NCI-H146 treated with DMSO at 0.1 percent for 48 hours (cell line): Measurements from ENCODE around the gene CRB1.
"Not testable (repeated sequence)": the region's sequence is repeated elsewhere in the genome, so short reads cannot be mapped to it uniquely, and the experiment has no call there.

Experiments
- DNase-seq: peaks from one replicate; lab custom pipeline; 2025; ENCODE audit not compliant: unreplicated experiment; lab: John Stamatoyannopoulos, UW

The CRB1 gene

DNA sequence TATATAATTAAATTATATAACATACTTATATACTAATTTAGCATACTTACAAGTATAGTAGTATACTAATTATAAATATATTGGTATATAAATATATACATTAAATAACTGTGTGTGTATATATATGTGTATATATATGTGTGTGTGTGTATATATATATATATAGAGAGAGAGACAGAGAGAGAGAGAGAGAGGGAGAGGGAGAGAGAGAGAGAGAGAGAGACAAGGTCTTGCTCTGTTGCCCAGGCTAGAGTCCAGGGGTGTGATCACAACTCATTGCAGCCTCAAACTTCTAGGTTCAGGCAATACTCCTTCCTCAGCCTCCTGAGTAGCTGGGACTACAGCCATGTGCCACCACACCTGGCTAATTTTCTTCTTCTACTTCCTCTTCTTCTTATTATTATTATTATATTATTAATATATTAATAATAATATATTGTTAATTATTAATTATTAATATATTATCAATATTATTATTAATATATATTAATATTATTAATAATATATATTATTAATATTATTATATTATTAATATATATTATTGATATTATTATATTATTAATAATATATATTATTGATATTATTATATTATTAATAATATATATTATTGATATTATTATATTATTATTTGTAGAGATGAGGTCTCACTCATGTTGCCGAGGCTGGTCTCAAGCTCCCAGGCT lies 185.5 kb downstream of the CRB1 start:
- no peak for DNase-seq

DNA sequence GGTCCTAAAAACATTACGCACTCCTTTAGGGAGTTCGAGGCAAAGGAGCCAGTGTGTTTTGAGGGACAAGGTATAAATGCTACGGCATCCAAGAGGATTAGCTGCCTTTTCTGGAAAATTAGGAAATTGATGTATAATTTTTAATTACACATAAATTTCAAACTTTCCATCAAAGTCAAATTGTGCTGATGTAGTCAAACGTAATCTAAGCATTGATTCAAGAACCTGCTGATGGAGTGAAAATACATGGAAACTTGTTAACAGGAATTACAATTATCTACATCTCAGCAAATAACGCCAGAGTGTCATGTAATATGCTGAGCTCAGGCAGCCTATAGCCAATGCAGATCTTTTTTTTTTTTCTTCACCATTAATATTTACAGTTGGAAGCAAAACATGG lies 194.5 kb downstream of the CRB1 start:
- DNase-seq, result no peak

DNA sequence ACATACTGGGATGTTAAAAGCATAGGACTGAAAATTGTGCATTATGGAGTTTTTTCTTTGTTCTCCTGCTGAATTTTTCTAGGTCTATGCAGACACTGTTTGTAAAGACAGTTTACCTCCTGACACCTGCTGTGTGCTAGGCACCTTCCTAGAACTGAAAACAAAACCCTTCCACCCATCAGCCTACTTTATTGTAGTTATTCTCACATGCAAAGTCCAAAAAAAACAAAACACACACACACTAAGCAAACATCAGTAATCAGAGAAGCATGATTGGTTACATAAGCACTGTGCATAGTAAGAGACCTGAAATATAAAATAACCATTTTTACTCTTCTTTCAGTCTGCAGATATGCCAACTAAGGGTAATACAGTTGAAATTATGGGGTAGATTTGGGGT lies 195.1 kb downstream of the CRB1 start:
- no peak for DNase-seq

DNA sequence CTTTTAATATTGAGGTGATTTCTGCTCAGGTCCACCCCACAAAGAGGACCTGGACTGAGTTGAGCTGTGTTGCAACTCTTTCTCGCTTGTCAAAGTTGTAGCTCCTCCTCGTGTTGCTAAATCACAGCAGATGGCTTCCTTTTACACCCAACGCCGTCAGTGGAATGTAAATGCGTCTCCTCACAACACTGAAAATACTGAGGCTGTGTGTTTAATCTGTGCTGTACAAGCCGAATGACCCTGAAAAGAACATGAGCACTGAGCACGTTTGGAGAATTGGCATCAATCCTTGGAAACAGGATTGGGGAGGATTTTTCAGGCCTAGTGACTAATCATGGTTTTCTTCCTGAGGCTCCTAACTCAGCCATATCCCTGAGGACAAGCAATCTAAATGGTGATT lies 196.0 kb downstream of the CRB1 start:
- DNase-seq, result no peak

DNA sequence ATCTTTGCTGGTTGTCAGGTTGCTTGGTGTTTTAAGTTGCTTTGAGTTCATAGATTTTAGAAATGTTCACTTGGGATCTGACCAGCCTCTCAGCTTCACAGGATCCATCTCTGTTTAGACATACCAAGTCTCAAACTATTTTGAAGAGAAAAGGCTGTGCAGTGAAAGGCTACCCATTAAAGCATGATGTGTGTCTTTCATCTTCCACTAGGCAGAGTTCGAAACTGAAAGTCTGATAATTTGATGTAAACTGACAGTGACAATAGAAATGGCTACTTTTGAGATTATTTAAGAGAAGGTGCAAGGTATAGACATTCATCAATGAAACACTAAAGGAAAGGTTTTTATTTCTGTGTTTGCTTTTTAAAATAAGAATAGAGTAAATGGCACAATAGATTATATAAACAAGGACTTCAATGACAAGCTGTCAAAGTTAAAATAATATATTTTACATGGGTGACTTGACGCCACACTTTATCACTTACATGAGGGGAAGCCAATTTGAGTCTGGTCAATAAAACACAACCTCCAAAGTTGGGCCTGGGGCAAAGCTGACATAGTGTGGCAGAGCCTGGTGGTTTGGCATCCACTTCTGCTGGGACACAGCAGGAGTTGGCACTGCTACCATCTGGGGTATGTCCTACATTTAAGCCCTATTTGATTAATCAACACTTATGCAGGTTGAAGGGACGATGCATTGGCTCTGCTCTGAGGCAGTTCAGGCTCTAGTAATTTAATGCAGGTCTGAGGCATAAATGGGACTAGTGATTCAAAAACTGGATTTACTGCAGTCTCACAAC lies 197.7 kb downstream of the CRB1 start:
- no peak for DNase-seq

DNA sequence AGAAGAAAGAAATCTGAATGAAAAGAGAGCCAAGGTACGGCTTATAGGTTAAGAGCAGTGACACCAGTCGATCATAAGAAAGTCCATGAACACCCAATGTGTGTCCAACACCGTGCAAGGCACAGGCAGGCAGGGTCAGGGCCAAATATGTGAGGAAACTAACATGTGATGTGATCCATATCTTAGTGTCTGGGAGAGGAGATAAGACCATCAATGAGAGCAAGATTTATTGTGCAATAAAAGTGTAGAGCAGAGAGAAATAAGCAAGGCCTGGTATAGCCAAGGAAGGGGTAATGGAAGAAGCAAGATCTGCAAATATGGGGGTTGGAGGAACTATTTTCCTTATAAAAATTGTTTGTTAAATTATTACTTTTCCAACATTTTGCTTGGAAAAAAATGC lies 198.8 kb downstream of the CRB1 start:
- no peak for DNase-seq

DNA sequence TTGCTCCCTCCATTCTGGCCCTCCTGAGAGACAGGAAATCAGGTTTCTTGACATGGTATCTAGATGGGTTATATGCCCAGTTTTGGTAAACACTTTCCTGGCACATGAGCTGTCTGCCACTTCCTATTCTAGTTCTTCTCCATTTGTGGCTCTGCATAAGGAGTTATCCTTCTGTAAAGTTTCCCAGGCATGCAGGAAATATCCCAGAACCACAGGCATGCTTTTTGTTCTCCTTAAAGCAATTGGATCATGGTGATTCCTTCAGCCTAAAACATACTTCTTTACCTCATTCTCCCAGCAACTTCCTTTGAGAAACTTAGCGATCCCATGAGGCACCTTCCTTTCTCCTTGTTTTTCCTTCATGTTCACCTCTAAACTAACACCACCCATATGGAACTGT lies 199.8 kb downstream of the CRB1 start:
- DNase-seq, result no peak

DNA sequence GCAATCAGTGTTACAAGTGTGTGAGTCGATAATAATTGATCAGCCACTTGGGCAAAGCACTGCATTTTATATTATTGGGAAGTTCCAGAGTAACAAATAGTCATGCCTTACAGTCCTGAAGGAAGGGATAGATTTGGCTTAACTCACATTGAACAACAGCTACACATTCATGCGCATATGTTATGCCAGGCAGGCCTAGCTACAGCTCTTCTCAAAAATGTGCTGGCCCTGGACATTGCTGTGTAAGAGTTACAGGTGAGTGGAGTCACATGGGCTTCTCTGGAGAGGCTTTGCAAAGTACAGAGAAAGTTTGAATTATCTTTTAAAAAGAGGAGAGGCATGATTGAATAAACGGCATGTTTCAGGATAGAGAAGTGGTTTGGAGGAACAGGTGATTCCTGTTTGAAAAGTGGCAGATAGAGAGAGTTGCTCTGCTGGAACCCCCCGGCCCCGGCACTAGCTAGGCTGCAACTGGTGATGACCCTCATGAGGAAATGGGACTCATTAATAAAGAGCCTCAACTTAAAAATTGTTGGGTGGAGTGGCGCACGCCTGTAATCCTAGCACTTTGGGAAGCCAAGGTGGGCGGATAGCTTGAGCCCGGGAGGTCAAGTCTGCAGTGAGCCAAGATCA lies 200.6 kb downstream of the CRB1 start:
- DNase-seq, result no peak

DNA sequence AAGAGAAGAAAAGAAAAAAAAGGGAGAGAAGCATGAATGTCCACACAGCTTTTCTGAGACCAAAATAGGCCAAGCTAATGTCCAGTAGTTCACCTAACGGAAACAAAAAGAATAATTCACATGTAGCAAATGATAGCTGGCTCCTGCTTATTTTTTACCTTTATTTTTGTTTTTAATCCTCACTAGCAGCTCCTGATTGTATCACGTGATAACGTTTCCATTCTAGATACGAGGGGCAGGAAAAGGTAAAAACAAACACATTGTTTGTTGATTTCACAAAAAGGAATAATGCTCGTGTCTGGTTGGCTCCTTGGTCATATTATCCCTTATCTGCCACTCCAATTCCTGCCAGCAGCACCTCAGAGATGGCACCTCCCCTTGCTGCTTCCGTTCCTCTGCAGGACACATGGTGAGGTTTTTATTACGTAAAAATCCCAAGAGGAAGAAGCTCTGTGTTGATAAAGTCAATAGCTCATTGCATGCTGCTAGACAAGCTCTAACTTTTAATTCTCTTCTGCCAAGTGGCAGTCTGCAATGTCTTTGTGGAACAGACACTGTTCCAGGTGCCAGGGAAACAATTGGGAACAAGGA lies 201.7 kb downstream of the CRB1 start:
- DNase-seq, result no peak

DNA sequence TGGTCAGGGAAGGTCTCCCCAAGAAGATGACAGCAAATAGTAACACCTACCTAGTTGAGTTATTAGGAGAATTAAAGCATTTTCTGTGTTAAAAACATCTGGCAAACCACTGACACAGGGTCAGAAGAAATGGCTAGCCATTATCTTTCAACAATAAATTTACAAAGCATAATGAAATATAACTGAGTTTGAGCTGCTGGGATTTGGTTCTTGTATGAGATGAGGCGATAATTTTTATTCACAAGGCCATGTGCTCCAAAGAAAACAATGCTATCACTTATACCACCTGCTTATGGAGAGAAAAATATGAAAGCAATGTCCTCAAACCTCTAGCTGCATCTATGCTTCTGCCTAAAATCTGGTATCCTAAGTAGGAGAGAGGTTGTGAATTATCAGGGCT lies 202.3 kb downstream of the CRB1 start:
- no peak for DNase-seq

DNA sequence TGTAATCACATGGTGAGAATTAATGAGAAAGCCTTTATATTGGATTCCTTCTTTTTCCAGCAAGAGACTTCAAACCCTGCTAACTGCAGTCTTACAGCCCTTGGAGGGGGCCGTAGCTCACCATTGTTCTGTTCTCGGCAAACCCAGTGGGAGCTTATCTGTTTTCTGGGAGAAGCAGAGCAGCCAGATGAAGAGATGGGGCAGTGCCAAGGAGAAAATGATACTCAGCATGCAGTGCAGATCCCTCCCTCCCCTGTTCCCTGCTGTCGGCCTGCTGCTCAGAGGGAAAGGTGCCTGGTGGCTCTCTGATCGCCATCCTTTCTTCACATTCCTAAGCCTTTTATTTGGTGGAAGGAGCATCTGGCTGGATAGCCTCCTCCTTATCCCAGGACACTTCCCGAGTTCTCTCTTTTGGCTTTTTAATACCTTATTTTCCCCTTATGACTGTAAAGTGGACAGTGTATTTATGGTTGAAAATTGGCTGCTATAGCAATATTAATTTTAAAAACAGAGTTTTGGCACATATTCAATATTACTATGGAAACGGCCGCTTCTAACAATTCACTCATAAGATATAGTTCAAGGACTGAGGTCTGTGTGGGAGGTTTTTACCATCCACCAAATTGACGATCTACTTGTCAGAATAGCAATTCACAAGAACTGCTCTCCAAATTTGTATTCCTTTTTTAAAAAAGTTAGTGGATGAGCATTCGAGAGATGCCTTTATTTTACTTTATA lies 203.4 kb downstream of the CRB1 start:
- no peak for DNase-seq

DNA sequence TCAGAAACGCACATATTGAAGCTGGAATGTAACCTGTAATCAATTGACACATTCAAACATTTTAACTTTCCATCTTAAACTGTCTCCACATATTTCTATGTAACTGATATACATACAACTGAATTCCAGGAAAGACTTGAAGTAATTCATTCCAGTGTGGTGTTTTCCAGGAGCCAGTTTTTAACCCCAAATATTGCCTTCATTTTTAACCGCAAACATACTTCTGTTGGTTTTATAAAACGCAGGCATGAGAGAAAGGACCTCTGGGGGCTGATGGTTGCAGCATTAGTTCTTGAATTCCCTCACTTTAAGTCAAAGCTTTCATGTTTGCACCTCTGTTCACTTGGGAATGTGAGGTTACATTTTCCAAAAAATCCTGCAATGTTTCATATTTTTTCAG lies 204.1 kb downstream of the CRB1 start:
- no peak for DNase-seq

DNA sequence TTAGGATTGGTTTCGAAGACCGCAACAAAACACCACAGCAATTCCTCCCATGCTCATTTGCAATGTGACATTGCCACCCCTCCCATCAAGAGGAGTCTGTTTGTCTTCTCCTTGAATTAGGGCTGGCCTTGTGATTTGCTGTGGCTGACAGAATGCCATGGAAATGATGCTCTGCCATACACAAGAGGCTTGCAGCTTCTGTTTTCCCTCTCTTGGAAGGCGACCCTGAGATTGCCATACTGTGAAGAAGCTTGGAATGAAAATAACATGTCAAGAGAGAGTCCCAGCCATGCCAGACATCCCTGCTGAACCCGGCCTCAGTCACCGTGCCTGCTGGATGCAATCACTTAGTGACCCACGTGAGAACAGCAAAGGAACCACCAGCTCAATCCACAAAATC lies 212.4 kb downstream of the CRB1 start:
- no peak for DNase-seq

DNA sequence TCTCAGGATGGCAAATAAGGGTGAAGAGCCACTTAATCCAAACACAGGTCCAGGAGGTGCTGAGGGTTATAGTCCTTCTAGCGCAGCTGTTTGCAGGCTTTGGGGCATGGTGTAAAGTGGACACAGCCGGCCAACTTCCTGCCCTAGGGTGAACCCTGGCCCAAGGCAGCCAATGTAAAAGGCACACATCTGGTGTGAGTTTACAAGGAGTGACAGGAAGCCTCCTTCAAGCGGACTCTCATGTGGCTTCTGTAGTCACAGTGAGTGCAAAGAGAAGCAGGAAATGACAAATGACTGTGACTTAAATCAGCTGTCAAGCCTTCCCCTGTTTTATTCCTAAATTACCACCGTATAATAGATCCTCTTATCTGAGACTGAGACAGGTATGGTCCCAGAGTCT lies 213.0 kb downstream of the CRB1 start:
- DNase-seq, result no peak

DNA sequence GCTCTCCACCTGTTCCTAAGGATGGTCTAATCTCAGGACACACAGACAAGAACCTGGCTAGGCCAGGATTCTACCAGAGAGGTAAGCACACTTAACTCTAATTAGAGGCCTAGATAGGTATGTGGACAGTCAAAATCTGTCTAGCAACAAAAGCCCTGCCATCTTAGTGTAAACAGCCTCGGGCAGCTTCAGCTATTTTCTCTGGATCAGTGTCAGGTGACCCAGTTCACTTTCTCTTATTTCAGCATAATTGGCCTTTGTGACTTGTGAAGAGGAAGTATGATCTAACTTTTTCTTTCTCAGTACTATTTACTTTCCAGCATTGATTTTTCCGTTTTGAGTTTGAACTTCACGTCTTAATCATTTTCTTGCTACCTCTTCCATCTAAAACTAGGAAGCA lies 217.7 kb downstream of the CRB1 start:
- DNase-seq, result peak; percentile 1

DNA sequence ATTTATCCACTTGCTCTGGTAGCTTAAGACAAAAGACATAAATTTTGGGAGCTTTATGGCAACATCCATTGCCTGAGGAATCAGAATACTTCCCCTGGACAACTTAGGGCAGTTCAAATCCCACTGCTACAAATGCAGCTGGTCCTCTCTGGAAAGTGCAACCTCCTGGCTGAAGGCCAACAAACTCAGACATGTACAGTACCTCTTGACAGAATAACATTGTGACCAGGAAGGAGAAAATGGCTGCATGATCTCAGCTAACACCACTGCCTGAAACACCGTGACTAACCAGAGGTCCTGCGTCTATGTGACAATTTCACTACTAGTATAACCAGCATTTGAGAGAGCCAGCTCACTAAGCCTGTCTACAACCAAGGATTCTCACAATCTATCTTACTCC lies 218.9 kb downstream of the CRB1 start:
- no peak for DNase-seq

DNA sequence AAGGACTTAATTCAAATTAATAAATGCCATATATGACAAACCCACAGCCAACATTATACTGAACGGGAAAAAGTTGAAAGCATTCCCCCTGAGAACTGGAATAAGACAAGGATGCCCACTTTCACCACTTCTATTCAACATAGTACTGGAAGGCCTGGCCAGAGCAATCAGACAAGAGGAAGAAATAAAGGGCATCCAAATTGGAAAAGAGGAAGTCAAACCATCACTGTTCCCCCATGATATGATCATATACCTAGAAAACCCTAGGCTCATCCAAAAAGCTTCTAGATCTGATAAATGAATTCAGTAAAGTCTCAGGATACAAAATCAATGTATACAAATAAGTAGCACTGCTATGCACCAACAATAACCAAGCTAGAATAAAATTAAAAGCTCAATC lies 223.5 kb downstream of the CRB1 start:
- not testable (repeated sequence) for DNase-seq

DNA sequence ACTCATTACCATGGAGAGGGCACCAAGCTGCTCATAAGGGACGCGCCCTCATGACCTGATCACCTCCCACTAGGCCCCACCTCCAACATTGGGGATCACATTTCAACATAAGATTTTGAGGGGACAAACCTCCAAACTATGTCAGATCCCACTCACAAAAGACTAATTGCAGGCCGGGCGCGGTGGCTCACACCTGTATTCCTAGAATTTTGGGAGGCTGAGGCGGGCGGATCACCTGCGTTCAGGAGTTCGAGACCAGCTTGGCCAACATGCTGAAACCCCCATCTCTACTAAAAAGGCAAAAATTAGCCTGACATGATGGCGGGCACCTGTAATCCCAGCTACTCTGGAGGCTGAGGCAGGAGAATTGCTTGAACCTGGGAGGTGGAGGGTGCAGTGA lies 228.7 kb downstream of the CRB1 start:
- no peak for DNase-seq

DNA sequence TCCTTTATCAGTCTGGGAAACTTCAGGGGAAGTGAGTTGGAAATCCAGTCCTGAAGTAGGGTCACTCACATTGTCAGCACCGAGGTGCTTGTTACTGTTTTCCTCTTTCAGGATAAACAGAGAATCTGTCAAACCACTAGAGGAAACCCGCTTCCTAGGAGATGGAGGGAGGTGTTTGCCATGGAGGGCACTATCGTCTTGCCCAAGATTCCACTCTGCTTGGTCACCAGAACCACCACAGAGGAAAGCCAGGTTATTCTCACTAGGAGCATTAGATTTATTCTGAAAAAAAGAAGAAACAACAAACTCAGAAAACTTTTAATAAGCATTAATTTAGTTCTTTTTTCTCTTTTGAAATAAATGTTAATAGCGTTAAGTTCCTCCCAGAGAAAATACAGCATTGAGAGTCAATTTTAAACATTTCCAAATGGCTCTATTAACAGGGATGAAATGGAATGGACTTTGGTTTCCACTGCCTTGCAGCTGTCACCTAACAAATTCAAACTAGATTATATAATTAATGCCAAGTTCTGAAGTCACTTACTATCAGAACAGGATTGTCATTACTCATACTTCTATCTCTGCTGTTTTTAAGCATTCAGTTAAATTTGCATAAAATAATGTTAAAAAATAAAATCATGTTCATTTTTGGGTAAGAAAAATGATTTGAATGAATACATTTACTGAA lies 242.8 kb downstream of the CRB1 start:
- DNase-seq, result no peak

DNA sequence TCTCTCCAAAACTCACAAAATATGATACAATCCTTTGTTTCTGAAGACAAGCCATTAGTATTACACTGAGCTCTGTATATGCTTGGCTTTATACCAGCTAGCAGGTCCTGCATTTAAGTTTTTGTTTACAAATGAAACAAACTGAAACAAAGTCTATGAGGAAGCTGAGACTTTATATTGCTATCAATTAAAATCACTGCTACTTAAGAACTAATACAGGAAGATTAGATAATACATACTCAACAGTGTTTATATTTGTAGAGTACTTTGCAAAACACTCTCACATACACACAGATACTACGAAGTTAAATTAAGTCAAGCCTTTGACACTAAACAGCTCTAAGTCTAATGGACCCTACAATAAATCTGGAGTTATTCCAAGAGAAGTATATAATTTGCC lies 247.4 kb downstream of the CRB1 start:
- DNase-seq, result no peak
